PFSK-1 (cell line): ENCODE measurements around the gene CCP110.

Source experiments
- FOXP2 ChIP-seq: optimal IDR thresholded peaks from 2 replicates; pipeline ENCODE3; 2011; ENCODE audit warnings: borderline replicate concordance, control low read depth, inconsistent platforms; ENCODE audit not compliant: insufficient read depth; ENCODE audit errors: extremely low read length, extremely low read depth
- POLR2AphosphoS5 ChIP-seq: IDR thresholded peaks from 2 replicates; pipeline ENCODE4 v1.6.1; 2012; ENCODE audit warnings: low read depth, mild to moderate bottlenecking, control low read depth, low read length, moderate library complexity
- SIN3A ChIP-seq: IDR thresholded peaks from 2 replicates; pipeline ENCODE4 v1.6.1; 2012; ENCODE audit warnings: mild to moderate bottlenecking, low read length, moderate library complexity, borderline replicate concordance; ENCODE audit not compliant: insufficient read depth
- TAF1 ChIP-seq: IDR thresholded peaks from 2 replicates; pipeline ENCODE4 v1.6.1; 2012; ENCODE audit warnings: low read length, control low read depth, borderline replicate concordance; ENCODE audit not compliant: insufficient read depth
- TF ChIP-seq, protein P1 (sequence below), 2 experiments: IDR thresholded peaks; 2 replicates each; pipeline versions ENCODE4 v1.6.1 to v1.8.0; 2011 to 2012; ENCODE audit warnings: low read depth in 2 of 2, low read length in 2 of 2, control low read depth in 1 of 2, inconsistent platforms in 1 of 2, mild to moderate bottlenecking in 1 of 2, moderate library complexity in 1 of 2; ENCODE audit not compliant: insufficient read depth in 1 of 2

Gene CCP110

DNA sequence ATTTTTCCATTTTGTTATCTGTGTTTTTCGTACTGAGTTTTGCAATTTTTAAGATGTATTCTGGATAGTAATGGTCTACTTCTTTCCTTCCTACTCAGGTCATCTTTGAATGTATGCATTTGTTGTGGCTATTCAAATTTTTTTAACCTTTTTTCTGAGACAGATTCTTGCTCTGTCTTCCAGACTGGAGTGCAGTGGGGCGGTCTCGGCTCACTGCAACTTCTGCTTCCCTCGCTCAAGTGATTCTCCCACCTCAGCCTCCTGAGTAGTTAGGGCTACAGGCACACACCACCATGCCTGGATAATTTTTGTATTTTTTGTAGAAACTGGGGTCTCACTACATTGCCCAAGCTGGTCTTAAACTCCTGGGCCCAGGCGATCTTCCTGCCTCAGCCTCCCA, 65.4 kb downstream of the CCP110 start:
- no peak for TF ChIP-seq TAF1

DNA sequence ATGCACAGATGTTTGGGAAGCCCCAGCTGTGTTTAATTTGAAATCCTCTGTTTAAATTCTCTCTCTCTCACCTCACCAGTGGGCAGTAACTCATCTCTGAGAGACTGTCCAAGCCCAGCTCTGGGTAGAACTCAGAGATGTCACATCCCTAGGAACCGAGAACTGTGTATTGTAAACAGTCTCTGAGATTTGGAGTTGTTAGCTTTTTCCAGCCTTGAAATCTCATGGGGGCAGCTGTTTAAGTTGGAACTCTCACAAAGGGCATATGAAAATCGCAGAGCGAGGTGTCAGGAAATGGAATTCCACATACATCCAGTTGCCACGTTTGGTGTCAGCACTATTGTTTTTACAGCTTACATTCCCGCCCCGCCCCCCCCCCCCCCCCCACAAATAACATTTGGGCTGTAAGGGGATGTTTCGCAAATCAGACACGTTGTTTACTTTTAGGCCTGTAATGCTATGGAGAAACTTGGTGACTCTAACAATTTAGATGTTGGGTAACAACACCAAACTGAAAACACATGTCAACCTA, 66.1 kb downstream of the CCP110 start:
- TF ChIP-seq, protein P1, sequence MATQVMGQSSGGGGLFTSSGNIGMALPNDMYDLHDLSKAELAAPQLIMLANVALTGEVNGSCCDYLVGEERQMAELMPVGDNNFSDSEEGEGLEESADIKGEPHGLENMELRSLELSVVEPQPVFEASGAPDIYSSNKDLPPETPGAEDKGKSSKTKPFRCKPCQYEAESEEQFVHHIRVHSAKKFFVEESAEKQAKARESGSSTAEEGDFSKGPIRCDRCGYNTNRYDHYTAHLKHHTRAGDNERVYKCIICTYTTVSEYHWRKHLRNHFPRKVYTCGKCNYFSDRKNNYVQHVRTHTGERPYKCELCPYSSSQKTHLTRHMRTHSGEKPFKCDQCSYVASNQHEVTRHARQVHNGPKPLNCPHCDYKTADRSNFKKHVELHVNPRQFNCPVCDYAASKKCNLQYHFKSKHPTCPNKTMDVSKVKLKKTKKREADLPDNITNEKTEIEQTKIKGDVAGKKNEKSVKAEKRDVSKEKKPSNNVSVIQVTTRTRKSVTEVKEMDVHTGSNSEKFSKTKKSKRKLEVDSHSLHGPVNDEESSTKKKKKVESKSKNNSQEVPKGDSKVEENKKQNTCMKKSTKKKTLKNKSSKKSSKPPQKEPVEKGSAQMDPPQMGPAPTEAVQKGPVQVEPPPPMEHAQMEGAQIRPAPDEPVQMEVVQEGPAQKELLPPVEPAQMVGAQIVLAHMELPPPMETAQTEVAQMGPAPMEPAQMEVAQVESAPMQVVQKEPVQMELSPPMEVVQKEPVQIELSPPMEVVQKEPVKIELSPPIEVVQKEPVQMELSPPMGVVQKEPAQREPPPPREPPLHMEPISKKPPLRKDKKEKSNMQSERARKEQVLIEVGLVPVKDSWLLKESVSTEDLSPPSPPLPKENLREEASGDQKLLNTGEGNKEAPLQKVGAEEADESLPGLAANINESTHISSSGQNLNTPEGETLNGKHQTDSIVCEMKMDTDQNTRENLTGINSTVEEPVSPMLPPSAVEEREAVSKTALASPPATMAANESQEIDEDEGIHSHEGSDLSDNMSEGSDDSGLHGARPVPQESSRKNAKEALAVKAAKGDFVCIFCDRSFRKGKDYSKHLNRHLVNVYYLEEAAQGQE (IDR thresholded peaks at IDR 0.05; ENCODE audit: insufficient read depth in 1 of 2, low read depth in 2 of 2, low read length in 2 of 2) = no peak

DNA sequence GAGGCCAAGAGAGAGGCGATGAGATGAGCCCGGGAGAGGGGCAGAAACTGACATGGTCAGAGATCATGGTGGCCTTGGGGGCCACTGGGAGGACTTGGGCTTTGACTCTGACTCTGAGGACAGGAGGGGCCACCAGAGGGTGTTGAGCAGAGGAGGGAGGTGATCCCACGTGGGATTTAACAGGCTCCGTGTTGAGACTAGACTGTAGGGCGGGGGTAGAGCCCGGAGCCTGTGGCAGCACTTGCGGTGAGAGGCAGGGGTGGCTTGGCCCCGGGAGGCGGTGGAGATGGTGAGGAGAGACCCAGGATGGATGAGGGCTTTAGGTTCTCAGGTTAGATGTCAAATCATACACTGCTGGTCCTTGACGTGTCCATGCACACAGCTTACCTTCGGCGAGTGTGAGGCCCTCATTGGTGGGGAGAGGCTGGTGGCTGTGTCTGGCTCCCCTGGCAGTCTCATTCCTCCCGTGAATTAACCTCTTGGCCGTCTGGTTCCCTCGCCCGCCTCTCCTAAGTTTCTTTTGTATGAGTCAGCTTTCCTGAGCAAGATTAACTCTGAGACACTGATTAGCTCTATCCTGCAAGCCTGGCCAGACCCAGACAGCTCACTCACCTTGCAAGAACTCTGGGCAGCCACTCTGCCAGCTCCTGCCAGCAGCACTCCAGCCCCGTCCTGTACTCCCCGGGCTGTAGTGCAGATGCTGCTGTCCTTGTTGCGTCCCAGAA, 71.5 kb downstream of the CCP110 start:
- TF ChIP-seq SIN3A (no peak), FOXP2 (no peak), POLR2AphosphoS5 (no peak), TAF1 (no peak)
- TF ChIP-seq, protein P1 (IDR thresholded peaks at IDR 0.05; ENCODE audit: insufficient read depth in 1 of 2, low read depth in 2 of 2, low read length in 2 of 2) = no peak

DNA sequence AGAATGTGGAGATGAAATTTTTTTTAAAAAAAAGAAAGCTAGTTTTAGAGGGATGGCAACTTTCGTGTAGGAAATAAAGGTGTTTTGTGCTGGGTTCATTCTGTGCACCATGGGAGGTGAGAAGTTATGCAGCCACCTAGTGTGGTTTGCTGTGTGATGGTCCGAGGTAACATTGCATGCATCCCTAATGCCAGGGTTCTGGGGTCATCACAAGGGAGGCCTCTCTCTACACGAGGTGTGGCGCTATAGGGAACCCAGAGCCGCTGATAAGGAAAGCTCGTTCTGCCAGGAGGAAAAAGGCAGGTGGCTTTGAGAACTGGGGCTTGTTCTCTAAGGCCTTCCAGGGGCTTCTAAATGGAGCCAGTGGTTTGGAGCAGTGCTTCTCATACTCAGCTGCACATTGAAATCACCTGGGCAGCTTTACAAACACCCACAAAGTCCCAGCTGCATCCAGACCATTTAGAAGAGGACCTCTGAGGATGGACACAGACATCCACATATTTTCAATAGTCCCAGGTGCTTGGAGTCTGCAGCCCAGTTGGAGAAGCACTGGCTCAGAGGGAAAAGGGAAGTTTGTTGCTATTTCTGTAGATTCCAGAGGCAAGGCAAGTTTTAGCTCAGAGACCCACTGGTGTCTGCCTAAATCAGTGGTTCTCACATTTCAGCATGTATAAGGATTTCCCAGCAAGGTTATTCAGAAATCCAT, 75.2 kb downstream of the CCP110 start:
- TF ChIP-seq TAF1 = no peak
- TF ChIP-seq, protein P1 (IDR thresholded peaks at IDR 0.05; ENCODE audit: insufficient read depth in 1 of 2, low read depth in 2 of 2, low read length in 2 of 2) = no peak
- TF ChIP-seq POLR2AphosphoS5 = no peak
- no peak for TF ChIP-seq SIN3A
- no peak for TF ChIP-seq FOXP2

DNA sequence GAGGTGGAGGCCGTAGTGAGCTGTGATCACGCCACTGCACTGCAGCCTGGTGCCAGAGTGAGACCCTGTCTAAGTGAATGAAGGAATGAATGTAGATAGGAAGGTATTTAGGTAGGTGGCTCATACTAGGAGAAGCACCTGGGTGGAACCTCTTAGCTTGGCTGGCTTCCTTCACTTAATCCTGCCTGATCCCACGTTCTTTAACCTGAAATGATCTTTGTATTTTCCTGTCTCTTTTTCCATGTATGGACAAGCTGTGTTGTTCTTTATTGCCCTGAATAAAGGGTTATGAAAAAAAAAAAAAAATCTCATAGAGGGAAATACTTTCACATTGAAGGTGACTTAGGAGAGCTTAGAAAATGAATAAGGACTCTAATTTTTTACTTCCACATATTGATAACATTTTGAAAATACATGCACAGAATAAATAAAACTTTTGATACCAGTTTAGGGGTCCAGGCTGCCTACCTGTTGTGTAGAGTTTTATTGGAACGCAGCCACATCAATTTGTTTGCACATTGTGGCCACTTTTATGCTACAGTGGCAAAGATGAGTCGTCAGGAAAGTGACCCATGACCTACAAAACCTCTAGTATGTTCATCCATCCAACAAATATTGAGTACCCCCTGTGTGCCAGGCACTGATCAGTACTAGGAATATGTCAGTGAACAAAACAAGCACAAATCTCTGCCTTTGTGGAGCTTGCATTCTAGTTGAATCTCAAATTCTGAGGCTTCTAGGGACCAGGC, 76.4 kb downstream of the CCP110 start:
- TF ChIP-seq SIN3A = no peak
- no peak for TF ChIP-seq TAF1
- no peak for TF ChIP-seq FOXP2
- TF ChIP-seq, protein P1 (IDR thresholded peaks at IDR 0.05; ENCODE audit: insufficient read depth in 1 of 2, low read depth in 2 of 2, low read length in 2 of 2) = no peak
- TF ChIP-seq POLR2AphosphoS5 = no peak
